ENCODE measurements around the gene ETV5. TPM values are rescaled to one million over a fixed set of nuclear protein-coding genes. Genes with fewer than 3 reads are reported as not detected.
A peak's percentile ranks its signal among the peaks of the same experiment; 100 is the strongest.
"Not testable (repeated sequence)": the region's sequence is repeated elsewhere in the genome, so short reads cannot be mapped to it uniquely, and the experiment has no call there.

ETV5 gene
- total and polyA plus RNA-seq, 10 of the 15 experiments (the other 5 are each of a cell fraction or from before 2014, with no cell fraction given) = 5.0 to 18.4 (median 7.4) TPM

DNA sequence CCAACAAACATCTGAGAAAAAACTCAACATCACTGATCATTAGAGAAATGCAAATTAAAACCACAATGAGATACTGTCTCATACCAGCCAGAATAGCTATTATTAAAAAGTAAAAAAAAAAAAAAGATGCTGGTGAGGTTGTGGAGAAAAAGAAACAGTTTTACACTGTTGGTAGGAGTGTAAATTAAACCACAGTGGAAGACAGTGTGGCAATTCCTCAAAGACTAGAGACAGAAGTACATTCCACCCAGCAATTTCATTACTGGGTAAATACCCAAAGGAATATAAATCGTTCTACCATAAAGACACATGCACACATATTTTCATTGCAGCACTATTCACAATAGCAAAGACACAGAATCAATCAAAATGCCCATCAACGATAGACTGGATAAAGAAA lies 89.6 kb downstream of the ETV5 start:
- ChIA-PET POLR2A (interaction anchor here (0.6 kb wide), 2 partner anchors 62 to 68 kb away, joined by 3 to 4 read pairs; no protein-coding TSS in a partner anchor), CTCF (interaction anchor here (0.6 kb wide), 1 partner anchor 64 kb away, joined by 3 read pairs; no protein-coding TSS in a partner anchor)
- H3K4me1 ChIP-seq (ENCODE audit: control insufficient read depth, insufficient read depth, low read length); intact Hi-C loops (cut with micrococcal nuclease; ENCODE audit: unreplicated experiment); H3K27ac ChIP-seq (ENCODE audit: control insufficient read depth, insufficient read depth); H3K9ac ChIP-seq (ENCODE audit: control insufficient read depth, insufficient read depth, low read length); H2AFZ ChIP-seq (ENCODE audit: control insufficient read depth, low read depth, low read length); H3K36me3 ChIP-seq (ENCODE audit: control insufficient read depth in 2 of 2, insufficient read depth in 2 of 2, low read length in 1 of 2); H4K20me1 ChIP-seq (ENCODE audit: control insufficient read depth, insufficient read depth); SMC1A ChIA-PET (ENCODE audit: uncharacterized antibody, unreplicated experiment); H3K4me2 ChIP-seq (ENCODE audit: control insufficient read depth, insufficient read depth); H3K9me3 ChIP-seq (replicated peaks; ENCODE audit: control insufficient read depth, insufficient read depth, low read length); H3K27me3 ChIP-seq (replicated peaks in 1 of 2; ENCODE audit: control insufficient read depth in 2 of 2, insufficient read depth in 2 of 2, low read length in 1 of 2); in situ Hi-C loops (cut with MboI); BruUV-seq (replicated peaks); H3K79me2 ChIP-seq (ENCODE audit: control insufficient read depth, insufficient read depth, low read length); DNase-seq (ENCODE audit: low read depth, low spot score); RAD21 ChIA-PET (ENCODE audit: unreplicated experiment); FAIRE-seq; H3K4me3 ChIP-seq: not testable (repeated sequence)
- peak; percentile 13; the same call in 1 of the 2 replicates for TF ChIP-seq RUNX3 (IDR thresholded peaks at IDR 0.05; ENCODE audit: low read length)
- ATAC-seq = peak; percentile 34
- WGBS (ENCODE audit: insufficient coverage, insufficient replicate concordance, low lambda C conversion rate, missing lambda C conversion rate) = 47% methylated on average over 2 of the region's 2 CpGs

DNA sequence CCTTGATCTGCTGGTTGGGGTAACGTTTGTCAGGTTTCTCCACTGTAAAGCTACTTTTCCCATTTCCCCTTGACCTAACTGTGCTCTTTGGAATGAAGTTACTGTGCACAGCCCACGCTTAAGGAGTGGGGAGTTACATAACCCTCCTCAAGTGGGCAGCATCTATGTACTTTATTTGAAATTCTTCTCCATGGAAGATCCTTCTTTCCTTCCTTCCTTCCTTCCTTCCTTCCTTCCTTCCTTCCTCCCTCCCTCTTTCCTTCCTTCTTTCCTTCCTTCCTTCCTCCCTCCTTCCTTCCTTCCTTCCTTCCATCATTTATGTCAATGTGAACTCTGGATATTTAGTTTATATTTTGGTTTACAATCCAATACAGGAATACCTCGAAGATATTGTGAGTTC lies 94.0 kb downstream of the ETV5 start:
- no peak for TF ChIP-seq MTA3 (IDR thresholded peaks at IDR 0.05; ENCODE audit: borderline replicate concordance, low read length)
- no peak for TF ChIP-seq SPI1 (IDR thresholded peaks at IDR 0.05; ENCODE audit: borderline replicate concordance, insufficient read depth, low read depth, low read length)
- TF ChIP-seq NRF1 (conservative IDR thresholded peaks at IDR 0.05; ENCODE audit: low read depth, low read length) = no peak
- TF ChIP-seq, protein P1, sequence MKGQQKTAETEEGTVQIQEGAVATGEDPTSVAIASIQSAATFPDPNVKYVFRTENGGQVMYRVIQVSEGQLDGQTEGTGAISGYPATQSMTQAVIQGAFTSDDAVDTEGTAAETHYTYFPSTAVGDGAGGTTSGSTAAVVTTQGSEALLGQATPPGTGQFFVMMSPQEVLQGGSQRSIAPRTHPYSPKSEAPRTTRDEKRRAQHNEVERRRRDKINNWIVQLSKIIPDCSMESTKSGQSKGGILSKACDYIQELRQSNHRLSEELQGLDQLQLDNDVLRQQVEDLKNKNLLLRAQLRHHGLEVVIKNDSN (IDR thresholded peaks at IDR 0.05; ENCODE audit: borderline replicate concordance, extremely low read length, insufficient read depth, low read depth, low read length) = no peak
- TF ChIP-seq, protein P2, sequence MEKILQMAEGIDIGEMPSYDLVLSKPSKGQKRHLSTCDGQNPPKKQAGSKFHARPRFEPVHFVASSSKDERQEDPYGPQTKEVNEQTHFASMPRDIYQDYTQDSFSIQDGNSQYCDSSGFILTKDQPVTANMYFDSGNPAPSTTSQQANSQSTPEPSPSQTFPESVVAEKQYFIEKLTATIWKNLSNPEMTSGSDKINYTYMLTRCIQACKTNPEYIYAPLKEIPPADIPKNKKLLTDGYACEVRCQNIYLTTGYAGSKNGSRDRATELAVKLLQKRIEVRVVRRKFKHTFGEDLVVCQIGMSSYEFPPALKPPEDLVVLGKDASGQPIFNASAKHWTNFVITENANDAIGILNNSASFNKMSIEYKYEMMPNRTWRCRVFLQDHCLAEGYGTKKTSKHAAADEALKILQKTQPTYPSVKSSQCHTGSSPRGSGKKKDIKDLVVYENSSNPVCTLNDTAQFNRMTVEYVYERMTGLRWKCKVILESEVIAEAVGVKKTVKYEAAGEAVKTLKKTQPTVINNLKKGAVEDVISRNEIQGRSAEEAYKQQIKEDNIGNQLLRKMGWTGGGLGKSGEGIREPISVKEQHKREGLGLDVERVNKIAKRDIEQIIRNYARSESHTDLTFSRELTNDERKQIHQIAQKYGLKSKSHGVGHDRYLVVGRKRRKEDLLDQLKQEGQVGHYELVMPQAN (conservative IDR thresholded peaks at IDR 0.05) = no peak
- Histone ChIP-seq H3K4me3 (no peak overlapping the region), H3K9me3 (replicated peaks; ENCODE audit: control insufficient read depth, insufficient read depth, low read length) (peaks cover 3% of the 10 kb centered on the region; the same call in 2 of the 3 replicates), H3K9ac (ENCODE audit: control insufficient read depth, insufficient read depth, low read length) (no peak overlapping the region), H4K20me1 (ENCODE audit: control insufficient read depth, insufficient read depth) (no peaks in the 10 kb centered on the region), H3K4me1 (ENCODE audit: control insufficient read depth, insufficient read depth, low read length) (no peaks in the 10 kb centered on the region), H3K27me3 (replicated peaks in 1 of 2; ENCODE audit: control insufficient read depth in 2 of 2, insufficient read depth in 2 of 2, low read length in 1 of 2) (no peaks in the 10 kb centered on the region; a peak in 1 of 4 replicates), H3K36me3 (ENCODE audit: control insufficient read depth in 2 of 2, insufficient read depth in 2 of 2, low read length in 1 of 2) (no peaks in the 10 kb centered on the region), H3K4me2 (ENCODE audit: control insufficient read depth, insufficient read depth) (no peak overlapping the region), H2AFZ (ENCODE audit: control insufficient read depth, low read depth, low read length) (no peak overlapping the region), H3K27ac (ENCODE audit: control insufficient read depth, insufficient read depth) (no peak overlapping the region), H3K79me2 (ENCODE audit: control insufficient read depth, insufficient read depth, low read length) (no peaks in the 10 kb centered on the region)
- no peak for FAIRE-seq
- intact Hi-C loops (cut with micrococcal nuclease; ENCODE audit: unreplicated experiment) (no loop called here), in situ Hi-C loops (cut with MboI) (no loop called here)
- ATAC-seq = no peak
- 4% methylated on average over 3 of the region's 3 CpGs for WGBS (ENCODE audit: insufficient coverage, insufficient replicate concordance, low lambda C conversion rate, missing lambda C conversion rate)
- ChIA-PET CTCF (no interaction called here), SMC1A (ENCODE audit: uncharacterized antibody, unreplicated experiment) (no interaction called here), RAD21 (ENCODE audit: unreplicated experiment) (no interaction called here), POLR2A (no interaction called here)
- DNase-seq (ENCODE audit: low read depth, low spot score) = no peak
- BruUV-seq (replicated peaks) = no TSS peak

Data from GM12878 (cell line).